HepG2 (cell line): ENCODE measurements around the gene QSOX1. TPM values are rescaled to one million over a fixed set of nuclear protein-coding genes. Genes with fewer than 3 reads are reported as not detected.

Experiments used
- ATAC-seq: fragments of 200-7000 bp; cut with Tn5 transposase; 3 replicates; pipeline ENCODE4 v1.9.1; 2020; ENCODE audit warnings: mild to moderate bottlenecking, moderate library complexity
- BruUV-seq: library from RNA; stranded (reverse); fragments of 400-500 nt; replicated peaks from 2 replicates; lab custom pipeline; 2021; lab: Mats Ljungman, UMichigan
- CTCF ChIA-PET: fragments of 300-600 bp; formaldehyde crosslinking; extraction: SDS; loops from one replicate; lab custom pipeline; 2021; ENCODE audit warnings: low total read pairs, inconsistent platforms, low intra/inter-chr PET ratio; lab: Yijun Ruan, JAX
- POLR2A ChIA-PET: fragments of 350-600 bp; sonication (Branson Sonifier 250); formaldehyde crosslinking; loops from one replicate; lab custom pipeline; 2020; ENCODE audit warnings: antibody characterized with exemption, inconsistent platforms; lab: Yijun Ruan, JAX
- DNase-seq: peaks from one replicate; pipeline ENCODE4 v3.0.0-alpha.2; 2015; ENCODE audit warnings: low spot score
- FAIRE-seq: peaks from 3 replicates; lab custom pipeline; 2011; peaks lifted over from hg19 to GRCh38; lab: Jason Lieb, UNC
- H2AFZ ChIP-seq: one replicate; pipeline ENCODE4 v1.6.1; 2011; ENCODE audit warnings: low read length, inconsistent platforms
- H3K27ac ChIP-seq: fragments of 300-600 bp; 3 replicates; pipeline ENCODE4 v1.8.0; 2011; ENCODE audit warnings: mixed run types, mild to moderate bottlenecking, mixed read lengths, low read length, inconsistent platforms; ENCODE audit not compliant: insufficient read depth; ENCODE audit errors: extremely low read length
- H3K27me3 ChIP-seq, 2 experiments: fragments of 200-600 bp in 1 of 2; 2 replicates in 1 of 2; 3 replicates in 1 of 2; pipeline versions ENCODE4 v1.6.0 to v1.8.0; 2011; ENCODE audit warnings: low read length in 2 of 2, mild to moderate bottlenecking in 2 of 2, moderate library complexity in 2 of 2, inconsistent platforms in 1 of 2; ENCODE audit not compliant: insufficient read depth in 2 of 2, control insufficient read depth in 1 of 2
- H3K36me3 ChIP-seq, 2 experiments: fragments of 200-600 bp in 1 of 2; replicated peaks in 1 of 2; 2 replicates in 1 of 2; 3 replicates in 1 of 2; pipeline versions ENCODE4 v1.5.1 to v1.8.0; 2011; ENCODE audit warnings: low read length in 2 of 2, inconsistent platforms in 1 of 2; ENCODE audit not compliant: insufficient read depth in 2 of 2, control insufficient read depth in 1 of 2
- H3K4me1 ChIP-seq: 2 replicates; pipeline ENCODE4 v1.5.1; 2012; ENCODE audit warnings: low read length, inconsistent platforms; ENCODE audit not compliant: insufficient read depth
- H3K4me2 ChIP-seq: 2 replicates; pipeline ENCODE4 v1.6.0; 2011; ENCODE audit warnings: low read depth, low read length, inconsistent platforms
- H3K4me3 ChIP-seq, 3 experiments: fragments of 200-600 bp in 1 of 3; sonication (generic), shearing (Covaris generic) in 1 of 3; replicated peaks in 1 of 3; 2 replicates each; pipeline ENCODE4 v1.5.1; 2011 to 2016; ENCODE audit warnings: low read length in 3 of 3, inconsistent platforms in 2 of 3, low read depth in 2 of 3, mild to moderate bottlenecking in 2 of 3, control low read depth in 1 of 3, mixed read lengths in 1 of 3; ENCODE audit not compliant: insufficient read depth in 1 of 3
- H3K79me2 ChIP-seq: one replicate; pipeline ENCODE4 v1.6.1; 2011; ENCODE audit warnings: low read length, inconsistent platforms; ENCODE audit not compliant: insufficient read depth
- H3K9ac ChIP-seq: 2 replicates; pipeline ENCODE4 v1.6.0; 2011; ENCODE audit warnings: mild to moderate bottlenecking, low read depth, low read length, inconsistent platforms; ENCODE audit not compliant: insufficient read depth
- H3K9me3 ChIP-seq: 2 replicates; pipeline ENCODE4 v1.5.1; 2012; ENCODE audit warnings: mild to moderate bottlenecking, low read length
- H4K20me1 ChIP-seq: 2 replicates; pipeline ENCODE4 v1.6.0; 2011; ENCODE audit warnings: inconsistent platforms, mild to moderate bottlenecking, low read length, moderate library complexity; ENCODE audit not compliant: insufficient read depth
- CBX2 ChIP-seq, 2 experiments: fragments of 200-600 bp in 1 of 2; sonication (generic); formaldehyde crosslinking in 1 of 2; IDR thresholded peaks; 2 replicates each; pipeline versions ENCODE4 v1.7.0 to v1.8.1; 2018 to 2022; ENCODE audit warnings: low read depth in 2 of 2, low read length in 1 of 2, mild to moderate bottlenecking in 1 of 2, missing genetic modification reagents in 1 of 2
- CCDC6 ChIP-seq: sonication (generic); formaldehyde crosslinking; IDR thresholded peaks from 2 replicates; pipeline ENCODE4 v1.8.1; 2022; ENCODE audit warnings: mild to moderate bottlenecking, missing genetic modification reagents, moderate library complexity
- CREB1 ChIP-seq, 2 experiments: fragments of 450-650 bp in 1 of 2; IDR thresholded peaks; 2 replicates each; pipeline ENCODE4 v1.6.1; 2016 to 2017; ENCODE audit warnings: control low read depth in 1 of 2, mild to moderate bottlenecking in 1 of 2, missing compliant biosample characterization in 1 of 2, missing genetic modification characterization in 1 of 2
- CREB3 ChIP-seq: sonication (generic); formaldehyde crosslinking; IDR thresholded peaks from 2 replicates; pipeline ENCODE4 v1.5.0; 2020; ENCODE audit warnings: missing genetic modification reagents
- DNMT1 ChIP-seq: sonication (generic); formaldehyde crosslinking; IDR thresholded peaks from 2 replicates; pipeline ENCODE4 v1.5.1; 2020; ENCODE audit warnings: mild to moderate bottlenecking, missing genetic modification reagents
- EED ChIP-seq: sonication (generic); formaldehyde crosslinking; IDR thresholded peaks from 2 replicates; pipeline ENCODE4 v1.5.0; 2020; ENCODE audit warnings: mild to moderate bottlenecking, missing genetic modification reagents
- PRMT3 ChIP-seq: sonication (generic); formaldehyde crosslinking; IDR thresholded peaks from 2 replicates; pipeline ENCODE4 v1.8.1; 2022; ENCODE audit warnings: low read depth, mild to moderate bottlenecking, moderate library complexity, missing genetic modification reagents, borderline replicate concordance
- RFXAP ChIP-seq: sonication (generic); formaldehyde crosslinking; IDR thresholded peaks from 2 replicates; pipeline ENCODE4 v1.4.0; 2020; ENCODE audit warnings: missing genetic modification reagents, borderline replicate concordance
- SALL1 ChIP-seq: sonication (generic); formaldehyde crosslinking; IDR thresholded peaks from 2 replicates; pipeline ENCODE4 v1.8.0; 2022; ENCODE audit warnings: mild to moderate bottlenecking, missing genetic modification reagents
- SAP130 ChIP-seq: IDR thresholded peaks from 2 replicates; pipeline ENCODE4 v1.6.1; 2016; ENCODE audit warnings: low read depth
- SUZ12 ChIP-seq: fragments of 150-350 bp; IDR thresholded peaks from 2 replicates; pipeline ENCODE4 v1.6.1; 2014; ENCODE audit warnings: low read depth, low read length
- ZBTB33 ChIP-seq: sonication (generic); formaldehyde crosslinking; IDR thresholded peaks from 2 replicates; pipeline ENCODE4 v1.4.0; 2020; ENCODE audit warnings: missing genetic modification reagents
- ZNF234 ChIP-seq: sonication (generic); formaldehyde crosslinking; conservative IDR thresholded peaks from 2 replicates; pipeline ENCODE4 v1.5.1; 2020; ENCODE audit warnings: mild to moderate bottlenecking, missing genetic modification reagents
- ZNF713 ChIP-seq: sonication (generic); formaldehyde crosslinking; IDR thresholded peaks from 2 replicates; pipeline ENCODE4 v1.4.0; 2020; ENCODE audit warnings: mild to moderate bottlenecking, missing genetic modification reagents
- WGBS: methylation state at CpG from one replicate; pipeline ENCODE4 v1.1.6; 2017; ENCODE audit warnings: low lambda C conversion rate; 5-methylcytosine and 5-hydroxymethylcytosine counted together
- in situ Hi-C: cut with HindIII; loops from 2 replicates; pipeline ENCODE4 v1.10.0; 2017; ENCODE audit warnings: low pct_unique_long_range_greater_than_20kb; ENCODE audit not compliant: extremely low pct_ligation_motif_present
- intact Hi-C: fragments of 100-400 bp; cut with micrococcal nuclease; formaldehyde crosslinking; loops from one replicate; pipeline ENCODE4 v1.10.0; 2022; ENCODE audit not compliant: unreplicated experiment
- polyA plus RNA-seq, 8 experiments: library from polyadenylated mRNA; depleted of rRNA in 3 of 8; stranded (reverse) in 7 of 8; unstranded in 1 of 8; fragments of >200 nt; fragmentation: Illumina TruSeq in 4 of 8; extraction: Trizol in 4 of 8; gene quantifications; 2 replicates each; pipeline versions ENCODE4 v1.2.1 to v1.2.3, GENCODE V29; 2011 to 2016; ENCODE audit warnings: low read depth in 4 of 8, missing spikeins in 1 of 8, mixed read lengths in 1 of 8; ENCODE audit not compliant: insufficient read depth in 1 of 8
- total RNA-seq, 5 experiments: library from RNA; depleted of rRNA; stranded (reverse); fragments of >200 nt; fragmentation: Illumina TruSeq; extraction: Trizol; gene quantifications; 2 replicates each; pipeline ENCODE4 v1.2.3, GENCODE V29; 2016; ENCODE audit warnings: low read depth in 1 of 5
- TF ChIP-seq, protein P1 (sequence below): sonication (generic); formaldehyde crosslinking; IDR thresholded peaks from 2 replicates; pipeline ENCODE4 v1.5.1; 2020; ENCODE audit warnings: mild to moderate bottlenecking, missing genetic modification reagents, borderline replicate concordance

The QSOX1 gene
- total and polyA plus RNA-seq, 2 of the 13 experiments (the other 11 are each of a cell fraction or from before 2014, with no cell fraction given), result 6.8 to 40.2 TPM

DNA sequence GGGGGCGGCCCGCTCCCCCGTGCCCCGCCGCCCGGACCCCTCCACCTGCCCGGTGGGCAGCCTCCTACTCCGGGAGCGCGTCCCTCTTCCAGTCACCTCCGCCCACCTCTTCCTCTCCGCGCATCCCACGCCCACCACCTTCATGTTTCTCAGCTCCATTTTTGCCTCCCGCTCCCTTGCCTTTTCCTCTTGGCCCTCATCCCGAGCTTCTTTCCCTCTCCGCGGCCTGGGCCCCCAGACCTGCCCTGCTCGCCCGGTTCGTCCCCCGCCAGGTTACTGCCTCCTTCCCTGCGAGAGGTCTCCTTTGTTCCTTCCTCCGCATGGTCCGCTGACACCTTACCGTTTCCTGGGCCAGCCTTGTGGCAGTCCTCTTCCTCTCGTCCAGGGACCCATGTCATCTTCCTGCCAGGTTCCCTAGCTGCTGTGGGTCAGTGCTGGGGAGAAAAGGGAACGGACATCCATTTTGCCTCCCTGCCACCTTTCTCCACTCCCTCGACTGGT lies 563 bp downstream of the QSOX1 start:
- no peaks in the 10 kb centered on the region for H3K36me3 ChIP-seq
- no peaks in the 10 kb centered on the region; the same call in 1 of the 2 replicates for H4K20me1 ChIP-seq
- FAIRE-seq (no peak), DNase-seq (no peak), ATAC-seq (0 out of 3 replicates have a peak, but pooled peaks have one; percentile 1)
- H3K9ac ChIP-seq, result peak overlapping the region; percentile 63; the same call in 1 of the 2 replicates
- H3K27me3 ChIP-seq, result peaks cover 0 to 59% of the 10 kb centered on the region in 2 experiments; a peak in 4 of 5 replicates
- H3K27ac ChIP-seq, result no peak overlapping the region
- POLR2A ChIA-PET, result interaction anchor here (1.0 to 1.7 kb wide), 3 partner anchors 10 to 272 kb away, joined by 3 to 6 read pairs (median 3); no protein-coding TSS in a partner anchor
- CTCF ChIA-PET, result no interaction called here
- H3K4me3 ChIP-seq, result peak overlapping the region; percentile 61 to 88 (median 65)
- peak overlapping the region; percentile 96 for H3K4me2 ChIP-seq
- WGBS, result 19% methylated on average over 20 of the region's 29 CpGs
- no peaks in the 10 kb centered on the region for H3K79me2 ChIP-seq
- H3K9me3 ChIP-seq, result no peaks in the 10 kb centered on the region
- intact Hi-C loops (loop anchor here (10.0 kb wide), 1 partner anchor 200 kb away; the partner anchor contains the start of gene CEP350), in situ Hi-C loops (no loop called here)
- BruUV-seq, result no TSS peak
- H3K4me1 ChIP-seq, result peaks cover 63% of the 10 kb centered on the region
- no peak overlapping the region for H2AFZ ChIP-seq
- TF ChIP-seq CCDC6 (CRISPR knock-in tag), result 0 out of 2 replicates have a peak, but pooled peaks have one; percentile 3
- TF ChIP-seq CREB1 (IDR thresholded peaks at IDR 0.05), result no peak
- TF ChIP-seq CREB1 (CRISPR knock-in tag; IDR thresholded peaks at IDR 0.05), result no peak
- no peak for TF ChIP-seq CBX2 (IDR thresholded peaks at IDR 0.05; ENCODE audit: low read depth, low read length)
- peak; percentile 19; the same call in 1 of the 2 replicates for TF ChIP-seq CBX2 (CRISPR knock-in tag; IDR thresholded peaks at IDR 0.05; ENCODE audit: low read depth)
- TF ChIP-seq SALL1 (CRISPR knock-in tag), result peak; percentile 0; the same call in 1 of the 2 replicates
- TF ChIP-seq ZNF234 (CRISPR knock-in tag), result no peak
- no peak for TF ChIP-seq SAP130 (CRISPR knock-in tag)
- TF ChIP-seq ZNF713 (CRISPR knock-in tag), result no peak
- 0 out of 2 replicates have a peak, but pooled peaks have one; percentile 13 for TF ChIP-seq EED
- TF ChIP-seq DNMT1 (CRISPR knock-in tag), result peak; percentile 37; the same call in 1 of the 2 replicates
- 0 out of 2 replicates have a peak, but pooled peaks have one; percentile 36 for TF ChIP-seq PRMT3 (CRISPR knock-in tag)
- no peak for TF ChIP-seq ZBTB33
- TF ChIP-seq, protein P1, sequence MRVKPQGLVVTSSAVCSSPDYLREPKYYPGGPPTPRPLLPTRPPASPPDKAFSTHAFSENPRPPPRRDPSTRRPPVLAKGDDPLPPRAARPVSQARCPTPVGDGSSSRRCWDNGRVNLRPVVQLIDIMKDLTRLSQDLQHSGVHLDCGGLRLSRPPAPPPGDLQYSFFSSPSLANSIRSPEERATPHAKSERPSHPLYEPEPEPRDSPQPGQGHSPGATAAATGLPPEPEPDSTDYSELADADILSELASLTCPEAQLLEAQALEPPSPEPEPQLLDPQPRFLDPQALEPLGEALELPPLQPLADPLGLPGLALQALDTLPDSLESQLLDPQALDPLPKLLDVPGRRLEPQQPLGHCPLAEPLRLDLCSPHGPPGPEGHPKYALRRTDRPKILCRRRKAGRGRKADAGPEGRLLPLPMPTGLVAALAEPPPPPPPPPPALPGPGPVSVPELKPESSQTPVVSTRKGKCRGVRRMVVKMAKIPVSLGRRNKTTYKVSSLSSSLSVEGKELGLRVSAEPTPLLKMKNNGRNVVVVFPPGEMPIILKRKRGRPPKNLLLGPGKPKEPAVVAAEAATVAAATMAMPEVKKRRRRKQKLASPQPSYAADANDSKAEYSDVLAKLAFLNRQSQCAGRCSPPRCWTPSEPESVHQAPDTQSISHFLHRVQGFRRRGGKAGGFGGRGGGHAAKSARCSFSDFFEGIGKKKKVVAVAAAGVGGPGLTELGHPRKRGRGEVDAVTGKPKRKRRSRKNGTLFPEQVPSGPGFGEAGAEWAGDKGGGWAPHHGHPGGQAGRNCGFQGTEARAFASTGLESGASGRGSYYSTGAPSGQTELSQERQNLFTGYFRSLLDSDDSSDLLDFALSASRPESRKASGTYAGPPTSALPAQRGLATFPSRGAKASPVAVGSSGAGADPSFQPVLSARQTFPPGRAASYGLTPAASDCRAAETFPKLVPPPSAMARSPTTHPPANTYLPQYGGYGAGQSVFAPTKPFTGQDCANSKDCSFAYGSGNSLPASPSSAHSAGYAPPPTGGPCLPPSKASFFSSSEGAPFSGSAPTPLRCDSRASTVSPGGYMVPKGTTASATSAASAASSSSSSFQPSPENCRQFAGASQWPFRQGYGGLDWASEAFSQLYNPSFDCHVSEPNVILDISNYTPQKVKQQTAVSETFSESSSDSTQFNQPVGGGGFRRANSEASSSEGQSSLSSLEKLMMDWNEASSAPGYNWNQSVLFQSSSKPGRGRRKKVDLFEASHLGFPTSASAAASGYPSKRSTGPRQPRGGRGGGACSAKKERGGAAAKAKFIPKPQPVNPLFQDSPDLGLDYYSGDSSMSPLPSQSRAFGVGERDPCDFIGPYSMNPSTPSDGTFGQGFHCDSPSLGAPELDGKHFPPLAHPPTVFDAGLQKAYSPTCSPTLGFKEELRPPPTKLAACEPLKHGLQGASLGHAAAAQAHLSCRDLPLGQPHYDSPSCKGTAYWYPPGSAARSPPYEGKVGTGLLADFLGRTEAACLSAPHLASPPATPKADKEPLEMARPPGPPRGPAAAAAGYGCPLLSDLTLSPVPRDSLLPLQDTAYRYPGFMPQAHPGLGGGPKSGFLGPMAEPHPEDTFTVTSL (CRISPR knock-in tag), result no peak
- TF ChIP-seq RFXAP (CRISPR knock-in tag), result no peak
- no peak for TF ChIP-seq SUZ12
- no peak for TF ChIP-seq CREB3 (CRISPR knock-in tag)
